22Rv1 (cell line): ENCODE data around the gene OSBPL3.

ENCODE experiments used
- ZFX ChIP-seq: fragments of 450-650 bp; IDR thresholded peaks from 2 replicates; pipeline ENCODE4 v1.6.1; 2017; ENCODE audit warnings: antibody characterized with exemption, borderline replicate concordance
- TF ChIP-seq, protein P1 (sequence below): fragments of 450-650 bp; IDR thresholded peaks from 2 replicates; pipeline ENCODE4 v1.5.1; 2017; ENCODE audit warnings: mild to moderate bottlenecking

DNA sequence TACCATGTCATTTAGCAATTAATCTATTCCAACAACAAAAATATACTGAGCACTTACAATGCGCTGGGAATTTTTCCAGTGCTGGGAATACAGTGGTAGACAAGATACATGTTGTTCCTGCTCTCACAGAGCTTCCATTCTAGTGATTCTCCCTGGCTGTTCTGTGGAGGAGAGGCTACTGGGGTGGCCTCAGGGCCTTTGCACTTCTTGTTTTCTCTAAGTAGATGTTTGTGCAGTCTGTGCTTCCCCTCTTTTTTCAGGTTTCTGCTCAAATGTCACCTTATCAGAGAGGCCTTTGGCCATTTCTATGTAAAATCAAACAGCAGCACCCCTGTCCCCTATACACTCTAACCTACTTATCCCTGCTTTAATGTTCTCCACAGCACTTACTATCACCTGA, 24.7 kb downstream of the OSBPL3 start:
- TF ChIP-seq, protein P1, sequence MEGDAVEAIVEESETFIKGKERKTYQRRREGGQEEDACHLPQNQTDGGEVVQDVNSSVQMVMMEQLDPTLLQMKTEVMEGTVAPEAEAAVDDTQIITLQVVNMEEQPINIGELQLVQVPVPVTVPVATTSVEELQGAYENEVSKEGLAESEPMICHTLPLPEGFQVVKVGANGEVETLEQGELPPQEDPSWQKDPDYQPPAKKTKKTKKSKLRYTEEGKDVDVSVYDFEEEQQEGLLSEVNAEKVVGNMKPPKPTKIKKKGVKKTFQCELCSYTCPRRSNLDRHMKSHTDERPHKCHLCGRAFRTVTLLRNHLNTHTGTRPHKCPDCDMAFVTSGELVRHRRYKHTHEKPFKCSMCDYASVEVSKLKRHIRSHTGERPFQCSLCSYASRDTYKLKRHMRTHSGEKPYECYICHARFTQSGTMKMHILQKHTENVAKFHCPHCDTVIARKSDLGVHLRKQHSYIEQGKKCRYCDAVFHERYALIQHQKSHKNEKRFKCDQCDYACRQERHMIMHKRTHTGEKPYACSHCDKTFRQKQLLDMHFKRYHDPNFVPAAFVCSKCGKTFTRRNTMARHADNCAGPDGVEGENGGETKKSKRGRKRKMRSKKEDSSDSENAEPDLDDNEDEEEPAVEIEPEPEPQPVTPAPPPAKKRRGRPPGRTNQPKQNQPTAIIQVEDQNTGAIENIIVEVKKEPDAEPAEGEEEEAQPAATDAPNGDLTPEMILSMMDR: no peak
- no peak for TF ChIP-seq ZFX
